GM10248 (cell line): ENCODE data around the gene KLHDC8A.

Experiments
- CTCF ChIA-PET: fragments of 300-600 bp; sonication (Branson Sonifier 250); formaldehyde crosslinking; extraction: SDS; loops from one replicate; lab custom pipeline; 2021; ENCODE audit warnings: antibody characterized with exemption; lab: Yijun Ruan, JAX
- POLR2A ChIA-PET: fragments of 350-650 bp; sonication (Branson Sonifier 250); formaldehyde crosslinking; extraction: SDS; loops from one replicate; lab custom pipeline; 2020; ENCODE audit warnings: antibody characterized with exemption; lab: Yijun Ruan, JAX
- DNase-seq: peaks from one replicate; pipeline ENCODE4 v3.0.0; 2012; ENCODE audit errors: extremely low spot score
- TF ChIP-seq, protein P1 (sequence below): IDR thresholded peaks from 2 replicates; pipeline ENCODE4 v1.5.1; 2012; ENCODE audit warnings: mild to moderate bottlenecking, low read depth; ENCODE audit errors: extremely low read depth, missing control alignments, control extremely low read depth

The KLHDC8A gene

DNA sequence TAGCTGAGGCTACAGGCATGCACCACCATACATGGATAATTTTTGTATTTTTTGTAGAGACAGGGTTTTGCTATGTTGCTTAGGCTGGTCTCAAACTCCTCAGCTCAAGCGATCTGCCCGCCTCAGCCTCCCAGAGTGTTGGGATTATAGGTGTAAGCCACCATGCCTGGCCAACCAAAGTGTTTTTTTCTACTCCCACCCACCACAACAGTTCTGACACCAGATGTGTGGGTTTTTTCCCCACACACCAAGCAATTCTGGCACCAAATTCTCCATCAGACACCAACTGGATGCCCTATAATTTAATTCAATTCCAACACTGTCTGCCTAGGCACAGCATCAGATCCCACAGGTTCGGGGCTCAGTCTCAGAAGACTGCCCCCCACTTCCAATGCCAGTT, 20.6 kb upstream of the KLHDC8A start:
- CTCF ChIA-PET: no interaction called here
- DNase-seq: no peak
- POLR2A ChIA-PET: no interaction called here
- TF ChIP-seq, protein P1, sequence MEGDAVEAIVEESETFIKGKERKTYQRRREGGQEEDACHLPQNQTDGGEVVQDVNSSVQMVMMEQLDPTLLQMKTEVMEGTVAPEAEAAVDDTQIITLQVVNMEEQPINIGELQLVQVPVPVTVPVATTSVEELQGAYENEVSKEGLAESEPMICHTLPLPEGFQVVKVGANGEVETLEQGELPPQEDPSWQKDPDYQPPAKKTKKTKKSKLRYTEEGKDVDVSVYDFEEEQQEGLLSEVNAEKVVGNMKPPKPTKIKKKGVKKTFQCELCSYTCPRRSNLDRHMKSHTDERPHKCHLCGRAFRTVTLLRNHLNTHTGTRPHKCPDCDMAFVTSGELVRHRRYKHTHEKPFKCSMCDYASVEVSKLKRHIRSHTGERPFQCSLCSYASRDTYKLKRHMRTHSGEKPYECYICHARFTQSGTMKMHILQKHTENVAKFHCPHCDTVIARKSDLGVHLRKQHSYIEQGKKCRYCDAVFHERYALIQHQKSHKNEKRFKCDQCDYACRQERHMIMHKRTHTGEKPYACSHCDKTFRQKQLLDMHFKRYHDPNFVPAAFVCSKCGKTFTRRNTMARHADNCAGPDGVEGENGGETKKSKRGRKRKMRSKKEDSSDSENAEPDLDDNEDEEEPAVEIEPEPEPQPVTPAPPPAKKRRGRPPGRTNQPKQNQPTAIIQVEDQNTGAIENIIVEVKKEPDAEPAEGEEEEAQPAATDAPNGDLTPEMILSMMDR: no peak

DNA sequence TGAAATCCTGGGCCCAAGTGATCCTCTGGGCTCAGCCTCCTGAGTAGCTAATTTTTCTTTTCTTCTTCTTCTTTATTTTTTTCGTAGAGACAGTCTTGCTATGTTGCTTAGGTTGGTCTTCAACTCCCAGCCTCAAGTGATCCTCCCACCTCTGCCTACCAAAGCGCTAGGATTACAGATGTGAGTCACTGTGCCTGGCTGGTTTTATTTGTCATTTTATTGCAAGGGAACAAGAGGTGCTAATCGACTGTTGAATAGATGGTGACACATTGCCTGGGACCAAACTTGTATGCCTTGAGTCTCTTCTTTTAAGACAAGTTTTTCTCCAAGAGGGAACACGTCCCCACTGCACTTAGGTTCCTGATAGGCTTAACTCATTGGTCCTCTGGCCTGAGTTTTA, 20.0 kb upstream of the KLHDC8A start:
- no peak for DNase-seq
- CTCF ChIA-PET: no interaction called here
- TF ChIP-seq, protein P1: no peak
- POLR2A ChIA-PET: no interaction called here

DNA sequence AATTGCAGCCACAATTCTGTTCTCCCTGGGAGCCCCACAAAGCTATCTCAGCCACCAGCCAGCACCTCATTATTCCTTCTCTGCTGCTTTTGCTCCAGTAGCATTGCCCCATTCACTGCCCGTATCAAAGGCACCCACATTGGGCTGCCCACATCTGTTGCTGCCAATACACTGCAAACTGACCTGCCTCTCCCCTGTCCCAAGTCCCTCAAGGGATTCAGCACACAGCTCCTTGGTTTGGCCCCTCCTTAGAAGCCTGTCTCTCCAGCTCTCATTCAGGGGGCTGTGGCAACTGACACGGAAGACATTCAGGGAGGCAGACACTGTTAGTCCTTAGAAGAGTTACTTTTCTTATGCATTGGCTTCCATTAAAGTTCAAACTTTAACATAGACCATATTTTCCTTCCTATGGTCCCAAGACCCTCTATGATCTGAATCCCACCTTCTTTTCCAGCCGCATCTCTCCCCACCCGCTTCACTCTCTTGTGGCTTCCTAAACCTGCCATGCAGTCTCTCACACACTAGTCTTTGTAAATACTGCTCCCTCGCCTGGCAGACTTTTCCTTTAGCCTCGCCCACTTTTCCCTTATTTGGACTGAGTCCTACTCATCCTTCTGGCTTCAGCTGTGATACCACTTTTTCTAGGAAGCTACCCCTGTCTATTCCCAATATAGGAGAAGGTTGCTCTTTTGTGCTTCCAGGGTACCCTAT, 19.3 kb upstream of the KLHDC8A start:
- TF ChIP-seq, protein P1: no peak
- no peak for DNase-seq
- CTCF ChIA-PET: interaction anchor here (1.4 kb wide), 1 partner anchor 21 kb away, joined by 5 read pairs; no protein-coding TSS in a partner anchor
- POLR2A ChIA-PET: no interaction called here

DNA sequence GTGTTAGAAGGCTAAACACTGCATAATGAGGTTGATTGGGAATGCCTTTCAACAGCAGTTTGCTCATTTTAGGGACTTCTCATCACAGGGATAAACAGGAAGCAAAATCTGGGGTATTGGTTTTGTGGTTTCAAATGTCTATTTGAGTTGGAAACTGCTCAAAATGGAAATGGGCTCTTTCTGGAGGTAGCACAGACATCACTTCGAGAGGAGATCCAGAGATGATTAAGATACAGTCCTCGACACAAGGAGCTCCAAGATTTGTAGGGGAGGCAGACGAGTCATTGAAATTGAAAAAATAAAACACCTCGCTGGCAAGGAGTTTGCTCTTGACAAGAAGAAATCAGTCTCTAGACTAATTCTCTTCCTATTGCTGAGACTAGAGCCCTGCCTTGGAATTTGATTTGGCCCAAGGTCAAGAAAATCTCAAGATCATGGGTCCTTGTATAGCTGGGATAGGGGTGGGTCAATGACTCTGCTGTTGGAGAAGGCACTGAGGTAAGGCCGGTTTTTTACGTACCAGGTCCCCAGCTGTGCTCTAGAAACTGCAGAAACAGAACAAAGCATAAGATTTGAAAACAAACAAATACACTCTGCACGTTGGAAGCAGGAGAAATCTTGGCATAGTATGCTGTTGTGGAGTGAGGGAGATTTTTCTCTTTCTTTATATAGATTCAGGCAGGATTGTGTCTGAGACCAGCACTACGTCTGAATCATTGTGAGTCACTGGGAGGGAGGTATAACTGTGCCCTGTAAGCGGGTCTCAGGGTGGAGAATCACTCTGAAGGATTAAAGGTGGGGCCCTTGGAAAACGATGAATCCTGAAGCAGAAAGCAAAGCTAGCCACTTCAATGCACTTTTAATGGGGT, 17.7 kb upstream of the KLHDC8A start:
- POLR2A ChIA-PET: no interaction called here
- no peak for DNase-seq
- CTCF ChIA-PET: interaction anchor here (1.4 kb wide), 1 partner anchor 20 kb away, joined by 5 read pairs; no protein-coding TSS in a partner anchor
- TF ChIP-seq, protein P1: no peak

DNA sequence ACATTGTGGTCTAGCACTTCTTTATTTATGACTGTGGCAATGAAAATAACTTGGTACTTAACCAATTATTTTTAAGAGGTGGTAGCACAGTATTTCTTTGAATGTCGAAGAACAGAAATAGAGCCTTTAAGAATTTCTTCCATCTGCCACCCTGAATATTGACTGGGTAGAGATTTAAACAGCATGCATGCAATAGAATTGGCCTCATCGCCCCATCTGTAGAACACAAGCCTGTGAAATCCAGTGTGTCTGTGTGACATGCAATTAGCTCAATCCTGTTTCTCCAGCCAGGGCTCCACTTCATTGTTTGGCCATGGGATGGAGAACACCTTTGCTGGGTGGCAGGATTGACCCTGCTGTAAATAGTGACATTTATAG, 17.1 kb upstream of the KLHDC8A start:
- ChIA-PET POLR2A (no interaction called here), CTCF (no interaction called here)
- TF ChIP-seq, protein P1: no peak
- DNase-seq: no peak

DNA sequence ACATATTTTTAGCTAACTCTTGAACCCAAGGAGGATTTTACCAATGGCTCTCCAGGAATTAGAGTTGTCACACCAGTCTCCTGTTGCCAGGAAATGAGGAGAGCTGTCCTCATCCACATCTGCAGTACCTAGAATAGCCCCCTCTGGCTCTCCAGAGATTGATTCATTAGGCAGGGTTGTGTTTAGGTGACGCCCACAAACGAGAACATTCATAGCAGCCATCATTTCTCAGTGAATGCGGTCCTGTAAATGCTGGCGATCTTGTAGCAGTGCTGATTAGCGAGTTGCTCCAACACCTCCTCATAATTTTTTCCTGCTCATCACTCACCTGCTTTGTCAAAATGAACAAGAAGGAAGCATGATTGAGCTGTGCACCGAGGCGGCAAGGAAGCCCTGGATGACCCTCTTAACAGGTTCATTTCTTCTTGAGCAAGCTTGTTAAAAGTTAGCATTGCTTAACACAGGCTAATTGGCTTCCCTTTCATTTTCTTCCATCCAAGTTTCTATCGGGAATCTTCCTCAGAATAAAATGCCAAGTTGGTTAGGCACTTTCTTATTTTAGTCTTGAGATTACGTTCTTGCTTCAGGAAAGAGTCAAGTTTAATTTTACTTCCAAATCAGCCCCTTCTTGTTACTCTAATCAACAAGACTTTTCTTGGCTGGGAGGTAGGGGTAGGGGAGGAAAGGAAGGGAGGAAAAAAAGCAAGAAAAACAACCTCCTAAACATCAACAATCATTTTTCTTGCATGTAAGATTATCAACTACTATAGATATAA, 16.5 kb upstream of the KLHDC8A start:
- ChIA-PET CTCF (interaction anchor here (1.0 to 3.3 kb wide), 2 partner anchors 20 to 23 kb away, joined by 3 to 20 read pairs; no protein-coding TSS in a partner anchor), POLR2A (no interaction called here)
- no peak for DNase-seq
- TF ChIP-seq, protein P1: no peak
